CD4-positive, alpha-beta T cell treated with Interleukin-6 at 100 ng/mL for 8 hours (primary cell): Measurements from ENCODE around the gene ERCC6.
A peak's percentile ranks its signal among the peaks of the same experiment; 100 is the strongest.

Experiments used
- DNase-seq: peaks from one replicate; pipeline ENCODE4 v3.0.0-alpha.2; 2020; ENCODE audit warnings: mixed read lengths, low spot score

The ERCC6 gene

GRCh38 chr10:49538381-49539319, at the start of gene ERCC6:
Gene ERCC6, minus strand, starts transcription at chr10:49539121.
- peak; percentile 97 for DNase-seq

DNA sequence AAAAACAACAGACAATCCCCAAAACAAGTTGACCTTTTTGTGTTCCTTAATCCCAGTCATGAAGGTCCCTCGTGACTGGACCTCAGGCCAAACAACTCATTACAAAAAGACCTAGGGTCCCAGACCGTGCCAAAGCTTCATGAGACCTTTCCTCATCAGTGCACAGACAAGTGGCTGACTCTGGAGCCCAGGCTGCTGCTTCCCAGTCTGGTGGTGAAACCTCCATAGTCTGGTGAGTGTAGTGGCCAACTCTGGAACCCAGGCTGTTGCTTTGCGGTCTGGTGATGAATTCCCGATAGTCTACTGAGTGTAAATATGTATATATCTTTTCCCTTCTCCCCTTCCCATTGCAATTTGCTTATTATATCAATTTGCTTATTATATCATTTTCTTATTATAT, 49.1 kb upstream of the ERCC6 start:
- no peak for DNase-seq

- no peak for DNase-seq
Observed at GRCh38 chr10:49585387-49585786, 46.5 kb upstream of the ERCC6 start.

- DNase-seq, result no peak
Observed at GRCh38 chr10:49579621-49580020, 40.7 kb upstream of the ERCC6 start.

- no peak for DNase-seq
Observed at GRCh38 chr10:49578392-49578791, 39.5 kb upstream of the ERCC6 start.

DNA sequence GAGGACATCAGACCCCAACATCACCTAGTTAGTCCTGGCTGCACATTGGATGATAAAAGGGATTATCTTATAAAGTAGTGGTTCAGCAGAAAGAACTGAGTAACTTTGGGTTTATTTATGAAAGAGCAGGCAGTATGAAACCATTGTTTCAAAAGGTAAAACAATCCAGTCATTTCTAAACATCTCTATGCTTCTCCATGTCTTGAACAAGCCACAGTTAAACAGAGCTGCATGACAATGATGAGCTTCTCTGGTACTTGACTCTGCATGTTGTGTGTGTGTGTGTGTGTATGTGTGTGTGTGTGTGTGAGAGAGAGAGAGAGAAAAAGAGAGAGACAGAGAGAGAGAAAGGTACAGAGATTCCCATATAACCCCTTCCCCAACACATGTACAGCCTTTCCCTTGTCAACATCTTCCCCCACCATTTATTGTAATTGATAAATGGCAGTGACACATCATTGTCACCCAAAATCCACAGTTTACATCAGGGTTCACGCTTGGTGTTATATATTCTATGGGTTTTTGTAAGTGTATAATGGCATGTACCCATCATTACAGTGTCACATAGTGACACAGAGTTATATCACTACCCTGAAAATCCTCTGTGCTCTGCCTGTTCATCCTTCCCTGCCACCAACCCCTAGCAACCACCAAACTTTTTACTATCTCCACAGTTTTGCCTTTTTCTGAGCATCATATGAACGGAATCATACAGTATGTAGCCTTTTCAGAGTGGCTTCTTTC, 38.4 kb upstream of the ERCC6 start:
- DNase-seq, result no peak

DNA sequence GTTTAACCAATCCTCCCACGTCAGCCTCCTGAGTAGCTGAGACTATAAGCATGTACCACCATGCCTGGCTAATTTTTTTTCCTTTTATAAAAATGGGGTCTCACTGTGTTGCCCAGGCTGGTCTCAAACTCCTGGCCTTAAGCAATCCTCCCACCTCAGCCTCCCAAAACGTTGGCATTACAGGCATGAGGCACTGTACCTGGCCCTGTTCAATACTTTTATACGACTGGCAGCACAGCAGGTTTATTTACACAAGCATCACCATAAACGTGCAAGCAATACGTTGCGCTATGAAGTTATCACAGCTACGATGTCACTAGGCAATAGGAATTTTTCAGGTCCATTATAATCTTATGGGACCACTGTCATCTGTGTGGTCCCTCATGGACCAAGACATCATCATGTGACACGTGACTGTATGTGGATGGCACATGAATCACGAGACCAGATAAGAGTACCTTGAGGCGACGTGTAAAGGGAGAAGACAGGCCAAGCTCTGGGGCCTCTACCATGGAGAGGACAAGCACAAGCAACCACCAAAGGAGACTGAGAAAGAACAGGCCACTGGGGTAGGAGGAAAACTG, 36.7 kb upstream of the ERCC6 start:
- no peak for DNase-seq

- DNase-seq, result no peak
Observed at GRCh38 chr10:49572594-49573114, 33.7 kb upstream of the ERCC6 start.

GRCh38 chr10:49571388-49571787, 32.5 kb upstream of the ERCC6 start:
- no peak for DNase-seq

GRCh38 chr10:49569031-49569631, 30.2 kb upstream of the ERCC6 start:
- no peak for DNase-seq

GRCh38 chr10:49568235-49568634, 29.3 kb upstream of the ERCC6 start:
- DNase-seq, result no peak

GRCh38 chr10:49567810-49568209, 28.9 kb upstream of the ERCC6 start:
- no peak for DNase-seq

- no peak for DNase-seq
Observed at GRCh38 chr10:49564461-49565009, 25.6 kb upstream of the ERCC6 start.

GRCh38 chr10:49562893-49563292, 24.0 kb upstream of the ERCC6 start:
- DNase-seq, result no peak

GRCh38 chr10:49560526-49560925, 21.6 kb upstream of the ERCC6 start:
- DNase-seq, result no peak

- no peak for DNase-seq
Observed at GRCh38 chr10:49559476-49559875, 20.6 kb upstream of the ERCC6 start.

DNA sequence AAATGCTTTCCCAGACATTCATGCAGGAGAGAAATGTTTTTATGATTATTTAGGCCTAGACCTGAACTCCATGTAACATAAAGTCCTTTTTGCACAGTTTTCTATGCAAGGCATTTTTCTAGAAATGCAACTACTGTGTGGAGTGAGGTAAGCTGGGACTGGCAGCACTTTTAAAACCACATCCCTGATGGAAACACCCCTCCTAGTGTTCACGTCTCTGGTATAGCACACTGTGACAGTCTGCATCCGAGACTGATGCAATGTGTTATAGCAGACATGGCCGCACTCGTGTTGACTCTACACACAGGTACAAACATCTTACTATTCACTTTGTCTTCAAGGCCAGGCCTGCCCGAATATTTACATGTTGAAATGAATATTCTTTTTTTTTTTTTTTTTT, 19.3 kb upstream of the ERCC6 start:
- no peak for DNase-seq

DNA sequence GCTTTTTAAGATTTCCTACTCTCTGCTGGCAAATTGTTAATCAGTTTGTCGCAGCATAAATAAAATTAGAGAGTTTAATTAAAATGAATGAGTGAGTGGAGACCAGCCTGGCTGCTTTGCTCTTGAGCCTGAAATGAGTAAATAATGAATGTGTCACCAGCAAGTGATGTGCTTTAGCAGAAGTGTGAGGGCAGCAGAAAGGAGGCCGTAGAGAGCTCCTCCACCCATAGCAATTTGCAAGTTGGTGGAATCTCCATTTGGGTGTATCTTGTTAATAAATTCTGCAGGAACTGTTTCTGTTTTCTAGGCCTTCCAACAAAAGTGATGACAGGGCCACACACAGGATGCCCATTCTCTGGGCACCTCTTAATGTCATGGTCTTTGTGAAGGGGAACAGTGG, 18.8 kb upstream of the ERCC6 start:
- DNase-seq, result no peak

GRCh38 chr10:49556723-49557122, 17.8 kb upstream of the ERCC6 start:
- no peak for DNase-seq

GRCh38 chr10:49552277-49552676, 13.4 kb upstream of the ERCC6 start:
- no peak for DNase-seq

- DNase-seq, result no peak
Observed at GRCh38 chr10:49550563-49550962, 11.6 kb upstream of the ERCC6 start.
